Jurkat, Clone E6-1 (cell line): ENCODE data around the gene CD2AP.

ENCODE experiments used
- DNase-seq: peaks from one replicate; pipeline ENCODE4 v3.0.0-alpha.2; 2011; ENCODE audit warnings: low read depth, low spot score
- H3K4me3 ChIP-seq: 2 replicates; pipeline ENCODE4 v1.5.1; 2011; ENCODE audit warnings: mild to moderate bottlenecking, low read length, control low read depth, moderate library complexity

CD2AP gene

DNA sequence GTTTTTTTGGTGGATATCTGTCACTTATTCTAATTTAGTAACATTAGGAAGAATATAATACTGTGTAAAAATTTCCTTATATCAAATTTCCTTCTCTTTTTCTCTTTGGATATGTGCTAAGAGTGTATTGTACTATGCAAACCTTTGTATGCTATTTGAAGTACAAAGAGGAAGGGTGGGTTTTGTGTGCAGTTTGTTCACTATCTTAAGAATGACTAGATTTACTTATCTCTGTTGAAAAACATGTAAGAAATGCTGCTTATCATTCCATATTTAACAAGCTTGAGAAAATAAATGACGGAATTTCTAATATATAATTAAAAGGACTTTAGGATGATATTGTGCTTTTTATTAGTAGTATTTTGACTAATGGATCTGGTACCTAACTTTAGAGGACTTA lies 13.1 kb downstream of the CD2AP start:
- no peak for DNase-seq
- H3K4me3 ChIP-seq = no peak overlapping the region

DNA sequence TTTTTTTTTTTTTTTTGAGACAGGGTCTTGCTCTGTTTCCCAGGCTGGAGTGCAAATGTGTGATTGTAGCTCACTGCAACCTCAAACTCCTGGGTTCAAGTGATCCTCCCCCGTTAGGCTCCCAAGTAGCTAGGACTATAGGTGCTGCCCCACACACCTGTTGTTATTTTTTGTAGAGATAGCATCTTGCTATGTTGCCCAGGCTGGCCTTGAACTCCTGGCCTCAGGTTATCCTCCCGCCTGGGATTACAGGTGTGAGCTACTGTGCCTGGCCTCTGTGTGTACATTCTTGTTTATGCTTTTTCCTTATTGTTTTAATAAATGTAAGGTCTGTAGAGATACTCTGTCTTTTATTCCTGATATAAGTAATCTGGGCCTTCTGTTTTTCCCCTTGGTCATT lies 14.8 kb downstream of the CD2AP start:
- no peak for DNase-seq
- H3K4me3 ChIP-seq = no peak overlapping the region

DNA sequence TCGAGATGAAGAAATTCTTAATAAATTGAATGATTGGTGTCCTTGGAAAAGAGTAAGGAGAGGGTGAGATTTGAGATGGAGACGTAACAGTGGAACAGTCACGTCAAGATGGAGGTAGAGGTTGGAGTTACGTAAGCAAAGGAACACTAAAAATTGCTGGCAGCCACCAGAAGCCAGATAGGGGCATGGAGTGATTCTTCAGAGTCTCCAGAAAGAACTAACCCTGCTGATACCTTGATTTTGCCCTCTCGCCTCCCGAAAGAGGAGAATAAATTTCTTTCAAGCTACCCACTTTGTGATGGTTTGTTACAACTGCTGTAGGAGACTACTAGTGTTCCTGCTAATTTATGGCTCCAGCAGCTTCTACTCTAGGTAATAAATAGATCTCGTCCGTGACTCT lies 17.6 kb downstream of the CD2AP start:
- DNase-seq = no peak
- H3K4me3 ChIP-seq = no peak overlapping the region

DNA sequence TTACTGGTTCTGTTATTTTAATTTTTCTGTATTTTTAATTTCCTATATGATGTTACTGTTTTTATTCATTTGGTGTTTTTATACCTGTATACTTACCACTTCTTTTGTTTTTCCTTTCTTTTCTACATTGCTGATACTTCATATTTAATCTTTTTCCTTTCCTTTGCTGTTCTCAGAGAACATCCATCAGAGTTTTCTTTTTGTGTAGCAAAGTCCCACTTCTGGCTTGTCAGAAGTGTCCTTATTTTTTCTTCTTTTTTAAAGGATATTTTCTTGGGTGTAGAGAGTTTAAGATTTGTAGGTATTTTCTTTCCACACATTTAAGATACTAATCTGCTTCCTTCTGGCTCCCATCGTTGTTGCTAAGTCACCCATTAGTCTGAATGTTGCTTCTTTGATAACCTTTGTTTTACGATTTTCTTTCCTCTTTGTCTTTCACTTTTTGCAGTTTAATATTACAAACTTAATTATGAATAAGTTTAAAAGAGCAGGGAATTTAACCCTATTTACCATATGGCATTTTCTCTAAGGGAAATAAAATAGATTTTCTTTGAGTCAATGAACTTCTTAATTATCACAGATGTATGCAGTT lies 18.5 kb downstream of the CD2AP start:
- no peak for DNase-seq

DNA sequence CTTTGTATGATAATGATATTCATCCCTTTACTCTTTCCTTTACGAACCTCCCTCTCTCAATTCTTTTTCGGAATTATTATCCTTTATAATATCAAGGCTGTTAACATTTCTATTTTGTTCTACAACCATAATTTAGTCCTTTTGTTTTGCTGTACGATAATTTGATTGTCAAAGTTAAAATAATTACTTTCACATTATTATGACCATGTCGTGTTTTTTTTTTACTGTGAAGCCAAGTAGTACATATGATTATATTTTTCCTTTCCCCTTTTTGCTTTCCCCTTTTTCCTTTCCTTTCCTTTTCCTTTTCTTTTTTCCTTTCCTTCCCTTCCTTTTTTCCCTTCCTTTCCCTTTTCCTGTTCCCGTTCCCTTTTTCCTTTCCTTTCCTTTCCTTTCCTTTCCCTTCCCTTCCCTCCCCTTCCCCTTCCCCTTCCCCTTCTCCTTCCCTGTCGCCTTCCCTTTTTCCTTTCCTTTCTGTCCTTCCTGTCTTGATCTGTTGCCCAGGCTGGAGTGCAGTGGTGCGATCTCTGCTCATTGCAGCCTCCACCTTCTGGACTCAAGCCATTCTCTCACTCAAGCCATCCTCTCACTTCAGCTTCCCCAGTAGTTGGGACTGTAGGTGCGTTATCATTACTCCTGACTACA lies 19.5 kb downstream of the CD2AP start:
- no peak for DNase-seq

More for the DNA sequence above, 18.5 kb downstream of the CD2AP start:
- H3K4me3 ChIP-seq = no peak overlapping the region

DNA sequence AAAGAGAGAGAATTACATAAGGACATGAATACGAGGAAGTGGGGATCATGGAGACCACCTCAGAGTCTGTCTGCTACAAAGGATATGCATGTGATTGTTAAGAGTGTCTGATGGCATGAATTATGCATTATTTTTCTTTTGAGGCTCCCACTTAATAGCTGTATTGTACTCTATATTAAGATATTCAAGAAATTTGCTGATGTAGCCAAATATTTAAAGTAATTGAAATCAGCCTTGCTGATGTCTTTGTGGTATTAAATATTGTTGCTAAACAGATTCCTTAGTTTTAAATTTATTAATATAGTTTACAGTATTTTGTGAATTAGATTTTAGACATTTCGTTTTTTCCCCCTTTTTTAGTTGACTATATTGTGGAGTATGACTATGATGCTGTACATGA lies 25.3 kb downstream of the CD2AP start:
- DNase-seq = no peak
- no peak overlapping the region for H3K4me3 ChIP-seq

More for the DNA sequence above, 19.5 kb downstream of the CD2AP start:
- H3K4me3 ChIP-seq = no peak overlapping the region

DNA sequence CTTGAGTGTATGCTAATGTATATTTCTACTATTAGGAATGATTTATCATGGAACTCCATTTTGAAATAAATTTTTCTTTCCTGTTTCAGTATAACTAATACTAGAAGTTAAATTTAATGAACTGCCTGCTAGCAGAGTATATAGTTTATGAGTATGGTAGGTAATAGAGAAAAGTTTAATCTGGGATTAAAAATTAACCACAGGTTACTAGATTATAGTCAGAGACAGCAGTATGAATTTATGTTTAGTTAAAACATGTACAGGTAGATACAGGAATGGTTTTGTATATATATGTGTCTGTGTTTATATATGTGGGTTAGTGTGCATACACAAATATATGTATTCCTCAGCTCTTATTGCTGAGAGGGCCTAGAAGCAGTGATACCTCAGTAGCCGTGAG lies 32.3 kb downstream of the CD2AP start:
- no peak for DNase-seq
- no peak overlapping the region for H3K4me3 ChIP-seq

DNA sequence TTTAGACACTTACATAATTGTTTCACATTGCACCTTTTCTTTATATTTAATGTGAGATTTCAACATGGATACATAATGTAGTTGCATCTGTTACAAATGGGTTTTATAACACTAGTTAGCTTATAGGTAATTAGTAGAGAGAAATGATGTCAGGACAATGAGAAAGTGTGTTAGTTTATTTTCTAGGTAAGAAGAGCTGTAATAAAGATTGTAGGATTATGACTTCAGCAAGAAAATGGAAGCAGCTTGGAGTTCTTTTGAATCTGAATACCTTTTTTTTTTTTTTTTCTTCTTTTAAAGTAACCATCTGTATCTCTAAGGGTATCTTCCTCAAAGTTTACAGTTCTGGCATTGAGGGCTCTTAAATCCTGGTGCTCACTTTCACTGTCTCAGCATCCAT lies 35.3 kb downstream of the CD2AP start:
- DNase-seq = no peak
- H3K4me3 ChIP-seq = no peak overlapping the region

DNA sequence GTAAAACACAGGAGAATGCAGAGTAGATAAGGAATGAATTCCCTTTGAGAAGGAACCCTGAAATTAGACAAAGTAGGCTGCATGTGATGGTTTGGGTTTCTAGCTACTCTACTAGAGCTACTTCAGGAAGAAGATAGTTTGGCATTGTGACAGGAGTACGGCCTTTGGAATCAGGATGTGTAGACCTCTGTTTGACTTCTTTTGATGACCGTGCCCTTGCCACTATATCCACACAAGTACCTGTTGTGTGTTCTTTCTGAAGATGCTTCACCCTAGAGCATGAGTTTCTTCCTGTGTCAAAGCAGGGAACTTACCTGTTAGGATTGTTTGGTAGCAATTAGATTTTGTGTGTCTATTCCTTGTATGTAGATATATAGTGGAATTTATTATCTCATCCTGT lies 41.7 kb downstream of the CD2AP start:
- H3K4me3 ChIP-seq = no peak overlapping the region
- DNase-seq = no peak

DNA sequence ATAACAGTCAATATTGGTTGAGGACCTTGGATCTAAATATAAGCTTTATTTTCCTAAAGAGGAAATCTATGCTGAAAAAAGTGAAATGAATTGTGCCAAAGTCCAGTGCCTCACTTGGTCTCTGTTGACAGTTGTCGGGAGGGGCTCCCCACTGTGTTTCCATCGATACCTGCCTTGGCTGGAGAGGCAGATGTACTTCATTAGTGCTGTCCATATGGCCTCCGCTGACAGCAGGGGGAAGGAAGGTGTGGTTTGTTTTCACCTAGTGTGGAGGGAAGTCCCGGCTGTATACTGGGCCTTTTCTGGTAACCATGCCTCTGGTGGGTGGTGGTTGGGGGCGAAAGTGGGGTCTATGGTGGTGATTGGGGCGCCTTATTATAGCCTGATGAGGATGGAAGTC lies 42.7 kb downstream of the CD2AP start:
- no peak for DNase-seq
- no peak overlapping the region for H3K4me3 ChIP-seq

DNA sequence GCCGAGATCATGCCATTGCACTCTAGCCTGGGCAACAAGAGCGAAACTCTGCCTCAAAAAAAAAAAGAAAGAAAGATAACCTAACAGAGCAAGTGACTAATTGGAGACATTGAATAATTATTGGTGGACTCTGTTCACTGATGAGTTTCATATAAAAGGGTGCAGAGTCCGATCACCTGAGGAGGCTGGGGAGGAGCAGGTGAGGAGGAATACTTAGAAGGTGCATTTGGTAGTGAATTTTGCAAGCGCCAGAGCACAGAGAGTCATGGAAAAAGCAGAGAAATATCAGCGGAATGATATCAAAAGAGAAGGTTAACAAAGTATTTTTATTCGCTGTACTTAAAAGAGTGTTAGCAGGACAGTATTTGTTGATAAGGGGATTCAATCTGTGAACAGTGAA lies 44.4 kb downstream of the CD2AP start:
- DNase-seq = no peak
- no peak overlapping the region for H3K4me3 ChIP-seq

DNA sequence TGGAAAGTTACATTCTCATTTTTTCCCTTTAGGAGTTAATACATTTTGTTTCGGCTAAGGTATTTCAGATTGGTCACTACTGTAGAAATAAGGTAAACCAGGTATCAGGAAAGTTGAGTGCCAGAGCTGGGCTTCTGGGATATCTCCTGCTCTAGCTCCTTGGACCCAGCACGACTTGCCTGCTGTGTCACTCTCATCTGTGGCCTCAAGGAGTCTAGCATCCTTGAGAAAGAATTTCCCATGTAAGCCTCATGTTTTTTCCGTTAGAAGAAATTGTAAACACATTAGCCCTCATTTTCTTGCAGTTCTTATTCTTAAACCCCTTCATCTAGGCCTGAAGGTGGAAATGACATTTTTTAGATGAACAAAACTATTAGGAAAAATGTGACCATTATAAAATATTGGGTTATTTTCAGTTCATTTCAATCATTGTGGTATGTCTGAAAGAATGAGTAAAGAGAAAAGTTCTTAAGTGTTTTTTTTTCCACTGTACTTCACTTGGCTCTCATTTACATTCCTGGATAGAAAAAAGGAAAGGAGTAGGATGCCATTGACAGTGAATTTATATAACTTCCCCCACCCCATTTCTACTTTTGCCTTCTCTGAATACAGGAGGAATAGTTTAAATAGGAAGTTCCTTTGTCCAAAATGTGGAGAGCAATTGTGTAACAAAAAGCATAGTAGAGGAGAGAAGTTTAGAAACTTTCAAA lies 46.7 kb downstream of the CD2AP start:
- DNase-seq = no peak
- no peak overlapping the region for H3K4me3 ChIP-seq

DNA sequence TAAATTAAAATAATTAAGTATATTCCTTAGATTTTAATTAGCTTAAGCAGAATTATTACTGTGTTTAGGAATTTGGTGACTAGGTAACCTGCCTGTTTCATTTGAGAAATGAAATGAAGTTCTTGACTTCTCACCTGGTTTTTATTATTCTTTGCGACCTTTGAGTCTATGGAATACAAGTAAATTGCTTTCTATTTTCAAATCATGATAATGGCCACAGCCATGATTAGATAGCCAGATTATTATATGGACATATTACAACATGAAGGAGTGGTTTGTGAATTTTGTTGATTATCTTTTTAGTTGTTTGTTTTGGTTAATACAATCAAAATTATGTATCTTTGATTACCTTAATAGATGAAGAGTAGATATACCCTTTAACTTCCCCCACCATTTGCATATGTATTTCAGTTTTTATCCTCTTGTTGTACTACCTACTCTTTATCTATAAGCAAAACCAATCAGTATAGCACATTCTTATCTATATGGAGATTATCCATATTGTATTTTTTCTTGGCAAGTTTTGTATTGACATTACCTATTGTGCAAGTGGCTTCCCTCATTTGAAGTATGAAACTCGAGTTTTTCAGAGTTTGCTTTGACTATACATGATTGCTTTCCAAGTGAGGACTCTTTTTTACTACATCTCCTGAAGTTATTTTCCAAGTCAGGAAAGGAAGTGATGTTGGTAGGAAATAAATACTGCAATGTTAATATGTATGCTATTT lies 47.9 kb downstream of the CD2AP start:
- no peak for DNase-seq
- H3K4me3 ChIP-seq = no peak overlapping the region

DNA sequence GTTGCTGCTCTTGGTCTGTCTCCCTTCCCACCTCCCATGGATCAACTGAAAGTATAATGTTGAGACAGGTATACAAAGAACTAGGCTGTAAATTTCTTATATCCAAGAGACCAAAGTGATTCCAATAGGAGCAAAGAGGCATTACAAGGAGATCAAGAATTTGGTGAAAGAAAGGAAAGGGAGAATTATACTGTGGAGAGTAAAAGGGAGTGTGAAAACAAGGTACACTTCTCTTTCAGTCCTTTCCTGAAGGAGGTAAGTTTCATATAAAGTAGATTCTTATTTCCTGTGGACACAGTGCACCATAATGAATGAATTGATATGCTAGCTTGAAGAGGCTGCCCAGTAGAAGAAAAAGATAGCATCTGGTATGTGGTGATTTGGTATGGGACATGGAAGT lies 49.7 kb downstream of the CD2AP start:
- no peak for DNase-seq
- H3K4me3 ChIP-seq = no peak overlapping the region

DNA sequence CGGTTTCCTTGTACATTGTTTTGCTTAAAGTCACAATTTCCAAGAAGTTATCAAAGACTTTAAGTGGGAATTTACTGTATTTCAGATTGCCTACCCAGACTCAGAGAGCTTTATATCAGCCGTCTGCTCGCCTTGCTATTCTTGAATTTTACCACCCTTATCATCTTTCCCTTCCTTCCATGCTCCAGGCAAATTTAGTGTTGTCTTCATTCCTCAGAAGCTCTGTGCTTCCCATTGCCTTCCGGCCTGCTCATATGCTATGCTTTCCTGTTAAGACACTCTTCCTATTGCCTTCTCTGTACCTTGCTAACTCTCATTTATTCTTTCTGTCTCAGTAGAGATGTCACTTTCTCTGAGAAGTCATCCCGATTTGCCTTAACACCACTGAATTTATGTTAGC lies 52.1 kb downstream of the CD2AP start:
- DNase-seq = no peak
- H3K4me3 ChIP-seq = no peak overlapping the region

DNA sequence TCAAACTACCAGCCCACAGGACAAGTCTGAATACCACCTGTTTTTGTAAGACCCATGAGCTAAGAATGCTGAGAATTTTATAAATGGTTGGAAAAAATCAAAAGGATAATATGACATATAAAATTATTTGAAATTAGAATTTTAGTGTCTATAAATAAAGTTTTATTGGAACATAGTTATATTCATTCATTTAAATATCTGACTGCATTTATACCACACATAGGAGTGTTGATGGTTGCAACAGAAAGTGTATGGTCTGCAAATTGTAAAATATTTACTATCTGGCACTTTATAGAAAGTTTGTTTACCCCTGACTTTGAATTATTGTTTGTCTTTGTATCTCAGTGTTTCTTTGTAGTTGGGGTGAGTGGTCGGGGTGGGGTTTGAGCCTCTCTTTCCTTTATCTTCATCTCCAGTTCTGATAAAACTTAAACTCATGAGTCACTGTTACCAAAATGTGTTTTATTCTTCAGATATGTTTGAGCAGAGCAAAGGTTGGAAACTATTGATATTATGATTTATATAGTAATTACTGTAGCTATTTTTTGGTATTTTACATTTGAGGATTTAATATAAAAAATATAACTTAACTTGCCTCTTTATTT lies 55.5 kb downstream of the CD2AP start:
- no peak for DNase-seq
- no peak overlapping the region for H3K4me3 ChIP-seq

DNA sequence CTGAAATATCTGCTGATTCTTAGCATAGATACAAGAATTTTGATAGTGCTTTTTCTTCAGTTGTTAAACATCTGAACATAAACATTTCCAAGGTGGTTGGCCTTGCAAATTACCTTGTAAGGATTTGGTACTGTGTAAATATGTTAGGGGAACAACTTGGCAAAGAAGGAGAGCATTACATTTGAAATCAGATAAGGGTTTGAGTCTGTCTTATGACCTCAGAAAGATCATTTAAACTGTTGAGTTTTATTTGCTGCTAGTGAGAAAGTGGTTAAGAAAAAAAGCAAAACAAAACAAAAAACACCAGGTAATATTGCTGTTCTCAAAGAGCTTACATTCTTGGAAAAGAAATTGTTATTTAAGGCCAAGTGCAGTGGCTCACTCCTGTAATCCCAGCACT lies 56.5 kb downstream of the CD2AP start:
- no peak for DNase-seq
- H3K4me3 ChIP-seq = no peak overlapping the region

DNA sequence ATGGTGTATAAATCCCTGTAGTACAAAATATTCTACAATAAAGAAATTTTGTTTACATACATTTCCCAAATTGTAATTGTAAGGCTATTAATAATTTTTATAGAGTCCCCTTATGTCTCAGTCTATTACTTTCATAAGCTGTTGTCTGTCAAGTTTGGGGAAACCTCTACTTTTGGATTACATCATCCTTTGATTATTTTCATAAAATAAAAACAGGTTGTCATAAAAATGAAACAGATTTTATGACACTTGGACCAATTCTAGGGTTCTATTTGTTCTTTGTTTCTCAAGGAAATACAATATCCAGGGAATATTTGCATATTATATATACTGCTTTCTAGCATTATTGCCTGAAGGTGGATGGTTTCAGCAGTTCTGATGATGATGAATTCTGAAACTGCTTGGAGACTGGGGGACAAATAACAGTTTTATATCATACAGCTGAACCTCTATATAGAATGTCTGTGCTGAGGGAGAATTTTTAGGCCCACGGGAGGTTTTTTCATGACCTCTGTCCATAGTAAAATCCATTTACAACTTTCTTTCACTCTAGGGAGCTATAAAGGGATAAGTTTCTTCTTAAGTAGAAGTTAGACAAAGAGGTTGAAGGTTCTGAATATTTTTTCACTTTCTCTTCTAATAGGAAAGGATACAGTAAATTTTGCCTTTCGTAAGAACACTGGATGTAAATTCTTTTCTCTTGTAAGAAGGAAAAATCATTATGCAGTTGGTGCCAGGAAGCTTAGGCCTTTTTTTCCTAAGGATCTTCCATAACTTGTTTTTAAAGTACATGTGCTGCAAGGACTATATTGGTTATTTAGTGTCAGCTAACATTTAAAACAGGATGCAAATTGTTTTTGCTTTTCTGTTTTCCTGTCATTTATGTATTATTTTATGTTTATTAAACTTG lies 58.0 kb downstream of the CD2AP start:
- H3K4me3 ChIP-seq = no peak overlapping the region
- no peak for DNase-seq
